Esophagus muscularis mucosa (tissue), 3 donors: ENCODE data around the gene ORC2.

ENCODE experiments used
- POLR2AphosphoS5 ChIP-seq, 2 donors: sonication (generic); formaldehyde crosslinking; IDR thresholded peaks; one replicate each; pipeline ENCODE4 v1.6.1; 2017; ENCODE audit warnings: antibody characterized with exemption in 2 of 2
- TF ChIP-seq, protein P1 (sequence below), 3 experiments: fragments of 200-600 bp in 2 of 3; fragments of 450-650 bp in 1 of 3; sonication (generic) in 2 of 3; IDR thresholded peaks; one replicate each; pipeline ENCODE4 v1.5.1; 2017 to 2019; ENCODE audit warnings: antibody characterized with exemption in 3 of 3, mild to moderate bottlenecking in 2 of 3, moderate library complexity in 1 of 3

DNA sequence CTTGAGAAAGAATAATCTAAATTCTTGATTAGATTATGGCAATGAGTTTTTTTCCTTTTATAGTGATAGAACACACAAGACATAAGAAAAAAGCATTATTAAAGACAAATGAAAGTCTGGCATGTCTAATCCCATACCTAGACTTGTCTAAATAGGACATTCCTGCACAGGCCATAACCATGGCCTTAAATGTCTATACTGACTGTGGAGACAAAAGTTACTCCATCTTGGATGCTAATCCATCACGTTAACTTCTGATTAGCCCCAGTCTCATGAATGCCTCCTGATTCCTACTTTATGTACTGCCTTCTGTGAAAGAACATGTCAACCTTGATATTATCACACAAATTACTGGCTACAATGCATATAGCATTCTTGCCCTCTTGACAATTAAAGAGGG, 23.6 kb downstream of the ORC2 start:
- TF ChIP-seq, protein P1, sequence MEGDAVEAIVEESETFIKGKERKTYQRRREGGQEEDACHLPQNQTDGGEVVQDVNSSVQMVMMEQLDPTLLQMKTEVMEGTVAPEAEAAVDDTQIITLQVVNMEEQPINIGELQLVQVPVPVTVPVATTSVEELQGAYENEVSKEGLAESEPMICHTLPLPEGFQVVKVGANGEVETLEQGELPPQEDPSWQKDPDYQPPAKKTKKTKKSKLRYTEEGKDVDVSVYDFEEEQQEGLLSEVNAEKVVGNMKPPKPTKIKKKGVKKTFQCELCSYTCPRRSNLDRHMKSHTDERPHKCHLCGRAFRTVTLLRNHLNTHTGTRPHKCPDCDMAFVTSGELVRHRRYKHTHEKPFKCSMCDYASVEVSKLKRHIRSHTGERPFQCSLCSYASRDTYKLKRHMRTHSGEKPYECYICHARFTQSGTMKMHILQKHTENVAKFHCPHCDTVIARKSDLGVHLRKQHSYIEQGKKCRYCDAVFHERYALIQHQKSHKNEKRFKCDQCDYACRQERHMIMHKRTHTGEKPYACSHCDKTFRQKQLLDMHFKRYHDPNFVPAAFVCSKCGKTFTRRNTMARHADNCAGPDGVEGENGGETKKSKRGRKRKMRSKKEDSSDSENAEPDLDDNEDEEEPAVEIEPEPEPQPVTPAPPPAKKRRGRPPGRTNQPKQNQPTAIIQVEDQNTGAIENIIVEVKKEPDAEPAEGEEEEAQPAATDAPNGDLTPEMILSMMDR (IDR thresholded peaks at IDR 0.05): no peak
- TF ChIP-seq POLR2AphosphoS5 (IDR thresholded peaks at IDR 0.05): no peak
